Lung (tissue), 12 donors: ENCODE data around the gene RNH1. TPM values are rescaled to one million over a fixed set of nuclear protein-coding genes. Genes with fewer than 3 reads are reported as not detected.

Source experiments
- ATAC-seq: fragments of 200-7000 bp; cut with Tn5 transposase; one replicate; pipeline ENCODE4 v1.9.1; 2020; ENCODE audit warnings: moderate number of reproducible peaks; ENCODE audit not compliant: insufficient read depth, low FRiP score
- DNase-seq, 3 donors: peaks; one replicate each; pipeline ENCODE4 v3.0.0-alpha.2; 2013 to 2017
- H3K27ac ChIP-seq, 2 donors: one replicate each; pipeline ENCODE4 v1.5.1; 2013; ENCODE audit warnings: mild to moderate bottlenecking in 2 of 2, moderate library complexity in 2 of 2, control low read depth in 1 of 2, inconsistent platforms in 1 of 2, low read depth in 1 of 2, low read length in 1 of 2
- H3K27me3 ChIP-seq, 3 donors: one replicate each; pipeline ENCODE4 v1.5.1; 2013; ENCODE audit warnings: low read length in 2 of 3; ENCODE audit not compliant: control insufficient read depth in 3 of 3, insufficient read depth in 3 of 3
- H3K36me3 ChIP-seq, 4 donors: one replicate each; pipeline ENCODE4 v1.5.1; 2013; ENCODE audit warnings: low read length in 4 of 4, mild to moderate bottlenecking in 1 of 4, moderate library complexity in 1 of 4; ENCODE audit not compliant: control insufficient read depth in 4 of 4, insufficient read depth in 4 of 4
- H3K4me1 ChIP-seq, 5 donors: one replicate each; pipeline ENCODE4 v1.5.1; 2013; ENCODE audit warnings: low read length in 5 of 5, mild to moderate bottlenecking in 2 of 5, moderate library complexity in 1 of 5; ENCODE audit not compliant: control insufficient read depth in 5 of 5, insufficient read depth in 5 of 5
- H3K4me3 ChIP-seq: one replicate; pipeline ENCODE4 v1.5.1; 2013; ENCODE audit warnings: mild to moderate bottlenecking, control low read depth, moderate library complexity
- H3K9ac ChIP-seq, 2 donors: one replicate each; pipeline ENCODE4 v1.5.1; 2013; ENCODE audit warnings: low read length in 2 of 2, control low read depth in 1 of 2; ENCODE audit not compliant: insufficient read depth in 1 of 2
- H3K9me3 ChIP-seq, 4 donors: one replicate each; pipeline ENCODE4 v1.5.1; 2013; ENCODE audit warnings: low read length in 3 of 4, mild to moderate bottlenecking in 1 of 4, moderate library complexity in 1 of 4; ENCODE audit not compliant: control insufficient read depth in 4 of 4, insufficient read depth in 3 of 4
- WGBS, 2 donors: extraction: QIAGEN DNeasy Blood & Tissue Kit; methylation state at CpG; one replicate each; pipeline ENCODE4 v1.1.7; 2013; 5-methylcytosine and 5-hydroxymethylcytosine counted together
- polyA plus RNA-seq, 2 donors: library from polyadenylated mRNA; stranded (reverse); fragments of 200-250 nt; gene quantifications; one replicate each; pipeline ENCODE4 v1.2.1, GENCODE V29; 2013
- total RNA-seq, 2 donors: library from RNA; depleted of rRNA in 1 of 2; stranded (reverse); fragments of >200 nt in 1 of 2; gene quantifications; one replicate each; pipeline ENCODE4 v1.2.1, GENCODE V29; 2014 to 2021
- TF ChIP-seq, protein P1 (sequence below): IDR thresholded peaks from 2 replicates; pipeline ENCODE4 v1.5.1; 2012; ENCODE audit warnings: mild to moderate bottlenecking; ENCODE audit errors: control extremely low read depth, extremely low read depth
- donor health status: control.
- donor health status: control.
- donor health status: Bipolar disorder and iron deficiency.
- donor health status: healthy.
- donor health status: DM: yes; HTN: yes; CAD: no.

Gene RNH1
- total and polyA plus RNA-seq, 4 donors, result 152 to 315 (median 233) TPM

DNA sequence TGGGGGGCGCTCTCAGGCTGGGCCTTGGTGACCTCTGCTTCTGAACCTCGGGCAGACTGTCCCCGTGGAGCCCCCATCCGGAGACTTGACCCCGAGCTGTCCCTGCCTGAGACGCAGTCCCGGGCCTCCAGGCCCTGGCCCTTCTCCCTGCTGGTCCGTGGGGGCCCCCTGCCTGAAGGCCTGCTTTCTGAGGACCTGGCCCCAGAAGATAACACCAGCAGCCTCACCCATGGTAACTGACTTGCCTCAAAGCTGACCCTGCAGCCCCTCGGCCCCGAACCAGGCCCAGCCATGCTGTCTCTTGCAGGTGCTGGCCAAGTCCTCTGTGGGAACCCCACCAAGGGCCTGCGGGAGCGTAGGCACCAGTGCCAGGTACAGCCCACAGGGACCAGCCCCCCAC is 44.6 kb upstream of the RNH1 start:
- ATAC-seq (no peak), DNase-seq (no peak)
- 83 to 90% methylated on average over 12 of the region's 12 CpGs for WGBS, 2 donors
- Histone ChIP-seq H3K27me3 (peaks cover 0 to 13% (median 0%) of the 10 kb centered on the region in 3 donors), H3K9me3 (no peaks in the 10 kb centered on the region), H3K27ac (no peak overlapping the region), H3K4me3 (no peak overlapping the region), H3K36me3 (no peaks in the 10 kb centered on the region), H3K9ac (no peak overlapping the region), H3K4me1 (peaks cover 0 to 6% (median 0%) of the 10 kb centered on the region in 5 donors)
- TF ChIP-seq, protein P1, sequence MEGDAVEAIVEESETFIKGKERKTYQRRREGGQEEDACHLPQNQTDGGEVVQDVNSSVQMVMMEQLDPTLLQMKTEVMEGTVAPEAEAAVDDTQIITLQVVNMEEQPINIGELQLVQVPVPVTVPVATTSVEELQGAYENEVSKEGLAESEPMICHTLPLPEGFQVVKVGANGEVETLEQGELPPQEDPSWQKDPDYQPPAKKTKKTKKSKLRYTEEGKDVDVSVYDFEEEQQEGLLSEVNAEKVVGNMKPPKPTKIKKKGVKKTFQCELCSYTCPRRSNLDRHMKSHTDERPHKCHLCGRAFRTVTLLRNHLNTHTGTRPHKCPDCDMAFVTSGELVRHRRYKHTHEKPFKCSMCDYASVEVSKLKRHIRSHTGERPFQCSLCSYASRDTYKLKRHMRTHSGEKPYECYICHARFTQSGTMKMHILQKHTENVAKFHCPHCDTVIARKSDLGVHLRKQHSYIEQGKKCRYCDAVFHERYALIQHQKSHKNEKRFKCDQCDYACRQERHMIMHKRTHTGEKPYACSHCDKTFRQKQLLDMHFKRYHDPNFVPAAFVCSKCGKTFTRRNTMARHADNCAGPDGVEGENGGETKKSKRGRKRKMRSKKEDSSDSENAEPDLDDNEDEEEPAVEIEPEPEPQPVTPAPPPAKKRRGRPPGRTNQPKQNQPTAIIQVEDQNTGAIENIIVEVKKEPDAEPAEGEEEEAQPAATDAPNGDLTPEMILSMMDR, result no peak

GRCh38 chr11:551131-551530 is 44.1 kb upstream of the RNH1 start:
- no peak for ATAC-seq
- TF ChIP-seq, protein P1, result no peak
- peaks cover 0 to 8% (median 0%) of the 10 kb centered on the region in 3 donors for H3K27me3 ChIP-seq
- no peak overlapping the region for H3K4me3 ChIP-seq
- no peak overlapping the region for H3K27ac ChIP-seq
- H3K9ac ChIP-seq, result no peak overlapping the region
- DNase-seq, result no peak
- 82 to 88% methylated on average over 16 of the region's 16 CpGs for WGBS, 2 donors
- H3K36me3 ChIP-seq, result no peaks in the 10 kb centered on the region
- H3K4me1 ChIP-seq, result peaks cover 0 to 6% (median 0%) of the 10 kb centered on the region in 5 donors
- H3K9me3 ChIP-seq, result no peaks in the 10 kb centered on the region

GRCh38 chr11:550746-551085 is 43.7 kb upstream of the RNH1 start:
- 92 to 96% methylated on average over 4 to 5 of the region's 5 CpGs for WGBS, 2 donors
- H3K9me3 ChIP-seq, result no peaks in the 10 kb centered on the region

More at GRCh38 chr11:550746-551085, 43.7 kb upstream of the RNH1 start:
- no peak for DNase-seq
- Histone ChIP-seq H3K4me1 (peaks cover 0 to 6% (median 0%) of the 10 kb centered on the region in 5 donors), H3K27me3 (peaks cover 0 to 8% (median 0%) of the 10 kb centered on the region in 3 donors), H3K9ac (no peak overlapping the region), H3K36me3 (no peaks in the 10 kb centered on the region), H3K4me3 (no peak overlapping the region), H3K27ac (no peak overlapping the region)
- no peak for ATAC-seq
- TF ChIP-seq, protein P1, result no peak
